Transverse colon (tissue), 4 donors: ENCODE measurements around the gene ABCC12. TPM values are rescaled to one million over a fixed set of nuclear protein-coding genes. Genes with fewer than 3 reads are reported as not detected.

Source experiments
- DNase-seq: peaks from one replicate; pipeline ENCODE4 v3.0.0-alpha.2; 2019
- H3K27ac ChIP-seq, 4 donors: fragments of 200-600 bp; sonication (generic); 2 replicates each; pipeline ENCODE4 v1.5.1; 2016 to 2018; ENCODE audit warnings: inconsistent platforms in 4 of 4
- H3K27me3 ChIP-seq: fragments of 200-600 bp; sonication (generic); 2 replicates; pipeline ENCODE4 v1.5.1; 2017; ENCODE audit warnings: inconsistent platforms
- H3K36me3 ChIP-seq, 4 donors: fragments of 200-600 bp; sonication (generic); 2 replicates each; pipeline ENCODE4 v1.5.1; 2017 to 2019; ENCODE audit warnings: inconsistent platforms in 4 of 4
- H3K4me1 ChIP-seq, 4 donors: fragments of 200-600 bp; sonication (generic); 2 replicates each; pipeline ENCODE4 v1.5.1; 2017 to 2020; ENCODE audit warnings: inconsistent platforms in 4 of 4
- H3K4me3 ChIP-seq, 4 donors: fragments of 200-600 bp; sonication (generic); 1 replicate in 1 of 4; 2 replicates in 3 of 4; pipeline versions ENCODE4 v1.5.1 to v1.6.1; 2017 to 2019; ENCODE audit warnings: inconsistent platforms in 4 of 4
- H3K9me3 ChIP-seq, 2 donors: fragments of 200-600 bp; sonication (generic); 2 replicates each; pipeline ENCODE4 v1.5.1; 2017 to 2019; ENCODE audit warnings: inconsistent platforms in 2 of 2
- EP300 ChIP-seq: sonication (generic); formaldehyde crosslinking; IDR thresholded peaks from one replicate; pipeline ENCODE4 v1.6.1; 2017; ENCODE audit warnings: antibody characterized with exemption, low read depth
- POLR2A ChIP-seq: fragments of 450-650 bp; IDR thresholded peaks from one replicate; pipeline ENCODE4 v1.6.1; 2016; ENCODE audit warnings: antibody characterized with exemption, mild to moderate bottlenecking, moderate library complexity
- POLR2AphosphoS5 ChIP-seq, 3 donors: sonication (generic); formaldehyde crosslinking; IDR thresholded peaks; one replicate each; pipeline ENCODE4 v1.6.1; 2016; ENCODE audit warnings: antibody characterized with exemption in 3 of 3
- WGBS, 2 donors: methylation state at CpG; one replicate each; pipeline ENCODE4 v1.1.5; 2018; ENCODE audit warnings: low coverage in 1 of 2; 5-methylcytosine and 5-hydroxymethylcytosine counted together
- in situ Hi-C, 4 donors: fragments of 200-750 bp; cut with MboI; loops; one replicate each; pipeline versions ENCODE4 v1.15.0 to v1.15.1; 2017; ENCODE audit warnings: low sequenced_read_pairs in 3 of 4, low pct_ligation_motif_present in 1 of 4, low pct_unique_long_range_greater_than_20kb in 1 of 4
- intact Hi-C: fragments of 100-400 bp; cut with DNase I; formaldehyde crosslinking; loops from one replicate; pipeline ENCODE4 v1.15.1; 2023; ENCODE audit warnings: low total_unique reads
- total RNA-seq, 4 donors: library from RNA; depleted of rRNA; stranded (reverse); fragments of >200 nt; gene quantifications; one replicate each; pipeline ENCODE4 v1.1.0, GENCODE V29; 2016
- TF ChIP-seq, protein P1 (sequence below), 5 experiments: fragments of 200-600 bp in 3 of 5; fragments of 450-650 bp in 2 of 5; sonication (generic) in 3 of 5; IDR thresholded peaks; 1 replicate in 2 of 5; 2 replicates in 3 of 5; pipeline ENCODE4 v1.5.1; 2016 to 2017; ENCODE audit warnings: antibody characterized with exemption in 5 of 5, inconsistent platforms in 3 of 5, mild to moderate bottlenecking in 2 of 5, moderate library complexity in 1 of 5

The ABCC12 gene
- total RNA-seq, 4 donors from 2014 or later, result not detected

DNA sequence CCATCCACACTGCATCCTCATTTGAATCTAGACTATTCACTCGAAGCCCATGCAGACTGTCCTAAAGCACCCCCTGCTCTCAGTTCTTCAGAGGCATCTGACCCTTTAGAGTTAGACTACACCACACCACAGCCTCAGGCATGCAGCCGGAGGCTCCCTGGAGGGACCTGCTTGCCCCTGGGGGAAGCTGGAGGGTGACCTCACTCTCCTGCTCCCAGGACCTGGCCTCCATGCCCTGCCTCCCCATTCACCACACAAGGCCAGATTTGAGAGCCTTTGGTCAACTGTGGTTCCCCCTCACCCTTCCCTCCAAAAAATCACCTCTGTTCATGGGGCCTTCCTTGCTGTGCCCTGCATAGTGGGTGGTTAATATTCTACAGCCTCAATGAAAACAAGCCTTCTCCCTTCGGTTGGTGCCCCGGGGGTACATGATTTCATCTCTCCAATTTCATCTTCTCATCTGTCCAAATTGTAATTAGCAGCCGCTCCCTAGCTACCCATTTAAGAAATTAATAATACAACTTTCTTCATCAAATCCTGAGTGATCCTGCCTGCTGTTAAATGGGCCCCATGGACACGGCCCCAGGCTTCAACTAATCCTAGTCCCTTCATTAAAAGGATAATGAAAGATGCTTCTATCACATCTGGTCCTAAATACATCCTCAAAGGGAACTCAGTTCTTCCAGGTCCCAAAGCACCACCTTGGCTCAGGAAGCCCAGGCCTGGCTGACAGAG, 24.4 kb downstream of the ABCC12 start:
- TF ChIP-seq POLR2AphosphoS5 (IDR thresholded peaks at IDR 0.05), result no peak
- TF ChIP-seq POLR2A, result no peak
- TF ChIP-seq, protein P1, sequence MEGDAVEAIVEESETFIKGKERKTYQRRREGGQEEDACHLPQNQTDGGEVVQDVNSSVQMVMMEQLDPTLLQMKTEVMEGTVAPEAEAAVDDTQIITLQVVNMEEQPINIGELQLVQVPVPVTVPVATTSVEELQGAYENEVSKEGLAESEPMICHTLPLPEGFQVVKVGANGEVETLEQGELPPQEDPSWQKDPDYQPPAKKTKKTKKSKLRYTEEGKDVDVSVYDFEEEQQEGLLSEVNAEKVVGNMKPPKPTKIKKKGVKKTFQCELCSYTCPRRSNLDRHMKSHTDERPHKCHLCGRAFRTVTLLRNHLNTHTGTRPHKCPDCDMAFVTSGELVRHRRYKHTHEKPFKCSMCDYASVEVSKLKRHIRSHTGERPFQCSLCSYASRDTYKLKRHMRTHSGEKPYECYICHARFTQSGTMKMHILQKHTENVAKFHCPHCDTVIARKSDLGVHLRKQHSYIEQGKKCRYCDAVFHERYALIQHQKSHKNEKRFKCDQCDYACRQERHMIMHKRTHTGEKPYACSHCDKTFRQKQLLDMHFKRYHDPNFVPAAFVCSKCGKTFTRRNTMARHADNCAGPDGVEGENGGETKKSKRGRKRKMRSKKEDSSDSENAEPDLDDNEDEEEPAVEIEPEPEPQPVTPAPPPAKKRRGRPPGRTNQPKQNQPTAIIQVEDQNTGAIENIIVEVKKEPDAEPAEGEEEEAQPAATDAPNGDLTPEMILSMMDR (IDR thresholded peaks at IDR 0.05), result no peak
- TF ChIP-seq EP300, result no peak
- Histone ChIP-seq H3K27ac (no peak overlapping the region), H3K4me1 (no peaks in the 10 kb centered on the region), H3K9me3 (no peaks in the 10 kb centered on the region), H3K36me3 (no peaks in the 10 kb centered on the region), H3K4me3 (no peak overlapping the region), H3K27me3 (no peaks in the 10 kb centered on the region)
- no peak for DNase-seq
- 78 to 83% methylated on average over 5 to 6 of the region's 6 CpGs for WGBS, 2 donors
- in situ Hi-C loops, result no loop called here
- intact Hi-C loops, result no loop called here

DNA sequence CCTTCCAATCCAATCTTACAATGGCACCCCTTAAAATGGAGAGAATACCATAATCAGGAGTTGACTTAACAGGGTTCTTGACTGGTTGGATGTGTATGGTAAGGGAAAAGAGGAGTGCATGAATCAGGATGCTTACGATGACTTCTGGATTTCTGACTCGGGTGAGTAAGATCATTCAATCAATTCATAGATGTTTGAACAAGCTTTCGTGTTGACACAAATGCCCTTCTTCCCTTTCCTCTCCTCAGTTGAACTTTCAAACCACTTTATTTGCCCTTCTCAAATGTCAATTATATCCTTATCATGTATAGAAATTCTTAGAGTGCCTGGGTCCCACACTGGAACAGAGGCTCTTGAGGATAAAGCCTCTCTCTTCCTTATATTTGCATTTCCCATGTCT, 25.9 kb downstream of the ABCC12 start:
- Histone ChIP-seq H3K27ac (no peak overlapping the region), H3K4me1 (no peaks in the 10 kb centered on the region), H3K27me3 (no peaks in the 10 kb centered on the region), H3K9me3 (no peaks in the 10 kb centered on the region), H3K36me3 (no peaks in the 10 kb centered on the region), H3K4me3 (no peak overlapping the region)
- 58 to 64% methylated on average over 3 of the region's 3 CpGs for WGBS, 2 donors
- no peak for DNase-seq
- intact Hi-C loops (no loop called here), in situ Hi-C loops (no loop called here)
- TF ChIP-seq EP300, result no peak
- TF ChIP-seq POLR2A, result no peak
- TF ChIP-seq POLR2AphosphoS5 (IDR thresholded peaks at IDR 0.05), result no peak
- TF ChIP-seq, protein P1 (IDR thresholded peaks at IDR 0.05), result no peak

DNA sequence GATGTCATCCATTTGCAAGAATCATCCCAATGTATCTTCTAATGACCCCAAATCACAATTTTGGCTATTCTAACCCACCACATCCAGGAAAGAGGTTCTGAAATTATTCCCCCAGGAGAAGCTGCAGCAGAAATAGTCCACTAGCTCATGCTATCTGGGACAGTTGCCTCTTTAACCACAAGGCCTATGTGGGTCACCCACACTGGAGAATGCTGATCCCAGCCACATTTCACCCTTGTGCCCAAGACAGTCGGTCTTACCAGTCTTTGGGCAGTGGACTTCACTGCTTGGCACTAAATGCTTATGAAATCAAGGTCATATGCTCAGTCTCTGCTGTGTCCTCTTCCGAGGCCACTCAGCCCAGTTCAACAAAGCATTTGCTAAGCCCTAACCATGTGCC, 27.0 kb downstream of the ABCC12 start:
- Histone ChIP-seq H3K27me3 (no peaks in the 10 kb centered on the region), H3K4me3 (no peak overlapping the region), H3K9me3 (no peaks in the 10 kb centered on the region), H3K36me3 (no peaks in the 10 kb centered on the region), H3K27ac (no peak overlapping the region), H3K4me1 (no peaks in the 10 kb centered on the region)
- in situ Hi-C loops (no loop called here), intact Hi-C loops (no loop called here)
- 67 to 76% methylated on average over 1 to 2 of the region's 2 CpGs for WGBS, 2 donors
- TF ChIP-seq POLR2A (no peak), POLR2AphosphoS5 (IDR thresholded peaks at IDR 0.05) (no peak), EP300 (no peak)
- TF ChIP-seq, protein P1 (IDR thresholded peaks at IDR 0.05), result no peak
- DNase-seq, result no peak

DNA sequence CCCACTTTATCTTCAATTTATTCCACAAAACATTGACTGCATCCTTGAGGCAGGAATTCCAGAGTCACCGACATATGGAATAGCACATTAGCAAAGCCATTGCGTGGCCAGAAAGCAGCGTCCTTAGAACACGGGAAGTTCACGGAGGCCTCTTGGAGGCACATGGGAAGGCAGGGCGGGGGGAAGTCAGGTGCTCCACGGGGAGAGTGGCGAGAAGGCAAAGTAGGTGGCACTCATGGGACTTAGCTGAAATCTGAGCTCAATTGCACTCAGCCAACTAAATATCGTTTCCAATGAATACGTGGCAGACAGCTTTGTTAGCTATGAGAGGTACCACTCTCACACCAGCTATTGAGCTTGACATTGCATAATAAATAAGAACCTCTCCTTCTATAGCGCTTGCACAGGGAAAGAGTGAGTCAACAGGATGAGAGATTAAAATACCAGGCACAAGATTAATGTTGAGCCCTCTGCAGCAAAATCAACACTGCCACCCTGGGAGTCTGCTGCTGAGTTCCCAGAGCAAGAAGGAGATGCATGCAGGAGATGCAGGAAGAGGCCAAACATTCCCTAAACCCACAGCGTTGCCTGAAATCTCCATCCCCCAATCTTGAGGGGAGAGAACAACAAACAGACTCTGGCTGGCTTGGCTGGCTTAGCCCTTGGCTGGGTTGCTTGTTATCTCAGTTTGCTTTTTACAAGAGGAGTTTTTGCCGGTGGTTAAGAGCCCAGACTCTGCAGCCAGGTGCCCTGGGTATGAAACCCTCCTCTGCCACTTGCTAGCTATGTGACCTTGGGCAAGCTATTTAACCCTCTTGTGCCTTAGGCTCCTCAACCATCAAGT, 28.8 kb downstream of the ABCC12 start:
- TF ChIP-seq, protein P1 (IDR thresholded peaks at IDR 0.05), result no peak
- TF ChIP-seq POLR2A (no peak), POLR2AphosphoS5 (IDR thresholded peaks at IDR 0.05) (no peak), EP300 (no peak)
- no peaks in the 10 kb centered on the region for H3K27me3 ChIP-seq
- intact Hi-C loops, result no loop called here
- H3K4me1 ChIP-seq, result no peaks in the 10 kb centered on the region
- H3K4me3 ChIP-seq, result no peak overlapping the region
- no peaks in the 10 kb centered on the region for H3K36me3 ChIP-seq
- WGBS, 2 donors, result 60 to 72% methylated on average over 4 to 13 of the region's 13 CpGs
- in situ Hi-C loops, result no loop called here
- no peaks in the 10 kb centered on the region for H3K9me3 ChIP-seq
- no peak overlapping the region for H3K27ac ChIP-seq
- DNase-seq, result no peak
